IPS-18c (cell line): Measurements from ENCODE around the gene MCCD1.

Source experiments
- H3K4me3 ChIP-seq: 2 replicates; pipeline ENCODE4 v1.7.0; 2013; ENCODE audit warnings: low read depth, mild to moderate bottlenecking, low read length, moderate library complexity; ENCODE audit not compliant: insufficient read depth
- H3K9me3 ChIP-seq: one replicate; pipeline ENCODE4 v1.6.1; 2013; ENCODE audit warnings: mild to moderate bottlenecking, low read length, moderate library complexity; ENCODE audit not compliant: control insufficient read depth, insufficient read depth

The MCCD1 gene

GRCh38 chr6:31575335-31575901 lies 46.7 kb downstream of the MCCD1 start, which contains the start of gene TNF:
TSS of gene TNF (plus strand) at chr6:31575565. CDS start at chr6:31575742, 177 bp downstream.
- no peaks in the 10 kb centered on the region for H3K9me3 ChIP-seq
- H3K4me3 ChIP-seq, result no peak within 1 kb of the TSS

DNA sequence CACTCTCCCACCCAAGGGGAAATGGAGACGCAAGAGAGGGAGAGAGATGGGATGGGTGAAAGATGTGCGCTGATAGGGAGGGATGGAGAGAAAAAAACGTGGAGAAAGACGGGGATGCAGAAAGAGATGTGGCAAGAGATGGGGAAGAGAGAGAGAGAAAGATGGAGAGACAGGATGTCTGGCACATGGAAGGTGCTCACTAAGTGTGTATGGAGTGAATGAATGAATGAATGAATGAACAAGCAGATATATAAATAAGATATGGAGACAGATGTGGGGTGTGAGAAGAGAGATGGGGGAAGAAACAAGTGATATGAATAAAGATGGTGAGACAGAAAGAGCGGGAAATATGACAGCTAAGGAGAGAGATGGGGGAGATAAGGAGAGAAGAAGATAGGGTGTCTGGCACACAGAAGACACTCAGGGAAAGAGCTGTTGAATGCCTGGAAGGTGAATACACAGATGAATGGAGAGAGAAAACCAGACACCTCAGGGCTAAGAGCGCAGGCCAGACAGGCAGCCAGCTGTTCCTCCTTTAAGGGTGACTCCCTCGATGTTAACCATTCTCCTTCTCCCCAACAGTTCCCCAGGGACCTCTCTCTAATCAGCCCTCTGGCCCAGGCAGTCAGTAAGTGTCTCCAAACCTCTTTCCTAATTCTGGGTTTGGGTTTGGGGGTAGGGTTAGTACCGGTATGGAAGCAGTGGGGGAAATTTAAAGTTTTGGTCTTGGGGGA lies 47.4 kb downstream of the MCCD1 start:
- peaks cover 5% of the 10 kb centered on the region for H3K9me3 ChIP-seq
- no peak overlapping the region for H3K4me3 ChIP-seq

GRCh38 chr6:31576897-31577578 lies 48.3 kb downstream of the MCCD1 start:
- Histone ChIP-seq H3K9me3 (peaks cover 5% of the 10 kb centered on the region), H3K4me3 (no peak overlapping the region)

- H3K9me3 ChIP-seq, result peaks cover 5% of the 10 kb centered on the region
- H3K4me3 ChIP-seq, result no peak overlapping the region
These were observed 48.8 kb downstream of the MCCD1 start for GRCh38 chr6:31577579-31577966.

- H3K9me3 ChIP-seq, result peaks cover 5% of the 10 kb centered on the region
- H3K4me3 ChIP-seq, result no peak overlapping the region
These were observed 49.7 kb downstream of the MCCD1 start for GRCh38 chr6:31578184-31579118.

GRCh38 chr6:31579119-31579505 lies 50.4 kb downstream of the MCCD1 start:
- Histone ChIP-seq H3K4me3 (no peak overlapping the region), H3K9me3 (peaks cover 5% of the 10 kb centered on the region)
